Measurements from ENCODE around the gene SHISAL1.

SHISAL1 gene

DNA sequence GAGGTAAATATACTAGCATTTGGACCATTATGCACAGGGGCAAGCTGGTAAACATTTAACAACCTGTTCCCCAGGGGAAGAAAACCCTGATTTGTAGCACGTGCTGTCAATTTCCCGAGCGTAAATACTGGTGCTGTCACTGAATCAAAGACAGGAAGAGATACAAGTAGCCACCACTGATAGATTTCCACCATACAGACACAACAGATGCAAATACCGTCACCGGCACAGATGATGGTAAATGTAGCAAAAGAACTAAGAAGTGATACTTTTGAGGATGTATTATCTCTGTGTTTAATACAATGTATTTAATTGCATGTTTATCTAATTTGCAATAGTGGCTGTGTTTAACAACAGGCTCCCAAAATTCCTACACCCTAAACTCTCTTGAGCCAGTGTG is 39.6 kb downstream of the SHISAL1 start:
- no peaks in the 10 kb centered on the region for H3K27me3 ChIP-seq (ENCODE audit: control insufficient read depth in 1 of 2, insufficient read depth in 2 of 2, low read length in 2 of 2)
- H3K9ac ChIP-seq (ENCODE audit: low read depth in 1 of 2, low read length in 2 of 2), result no peak overlapping the region
- no peak overlapping the region for H3K27ac ChIP-seq (ENCODE audit: low read depth, low read length)
- H3K9me3 ChIP-seq (ENCODE audit: control insufficient read depth in 1 of 2, low read length in 2 of 2), result no peaks in the 10 kb centered on the region
- H3K4me1 ChIP-seq (ENCODE audit: control insufficient read depth in 1 of 2, insufficient read depth in 2 of 2, low read length in 2 of 2), result no peaks in the 10 kb centered on the region
- no peak overlapping the region for H3K4me3 ChIP-seq (ENCODE audit: low read depth in 1 of 2, low read length in 2 of 2)
- no peaks in the 10 kb centered on the region for H3K36me3 ChIP-seq (ENCODE audit: control insufficient read depth in 1 of 2, insufficient read depth in 2 of 2, low read length in 2 of 2)

DNA sequence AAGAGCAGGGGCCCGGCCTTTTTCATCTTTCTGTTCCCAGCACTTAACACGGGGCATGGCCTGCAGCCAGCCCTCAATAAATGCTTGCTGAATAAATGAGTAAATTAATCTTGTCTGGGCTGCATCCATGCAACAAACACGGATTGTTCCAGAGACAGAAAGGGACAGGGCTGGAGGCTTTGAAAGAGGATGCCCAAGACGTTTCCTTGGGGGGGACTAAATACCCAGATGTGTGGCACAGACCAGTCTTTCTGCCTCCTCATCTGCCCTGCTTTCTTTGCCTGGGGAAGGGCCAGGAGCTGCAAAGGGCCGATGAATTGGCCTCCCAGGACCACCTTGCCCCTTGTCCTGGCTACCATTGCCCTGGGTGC is 40.4 kb downstream of the SHISAL1 start:
- no peak overlapping the region for H3K4me3 ChIP-seq (ENCODE audit: low read depth in 1 of 2, low read length in 2 of 2)
- no peaks in the 10 kb centered on the region for H3K27me3 ChIP-seq (ENCODE audit: control insufficient read depth in 1 of 2, insufficient read depth in 2 of 2, low read length in 2 of 2)
- H3K27ac ChIP-seq (ENCODE audit: low read depth, low read length), result no peak overlapping the region
- H3K9ac ChIP-seq (ENCODE audit: low read depth in 1 of 2, low read length in 2 of 2), result no peak overlapping the region
- H3K4me1 ChIP-seq (ENCODE audit: control insufficient read depth in 1 of 2, insufficient read depth in 2 of 2, low read length in 2 of 2), result no peaks in the 10 kb centered on the region
- no peaks in the 10 kb centered on the region for H3K36me3 ChIP-seq (ENCODE audit: control insufficient read depth in 1 of 2, insufficient read depth in 2 of 2, low read length in 2 of 2)
- no peaks in the 10 kb centered on the region for H3K9me3 ChIP-seq (ENCODE audit: control insufficient read depth in 1 of 2, low read length in 2 of 2)

DNA sequence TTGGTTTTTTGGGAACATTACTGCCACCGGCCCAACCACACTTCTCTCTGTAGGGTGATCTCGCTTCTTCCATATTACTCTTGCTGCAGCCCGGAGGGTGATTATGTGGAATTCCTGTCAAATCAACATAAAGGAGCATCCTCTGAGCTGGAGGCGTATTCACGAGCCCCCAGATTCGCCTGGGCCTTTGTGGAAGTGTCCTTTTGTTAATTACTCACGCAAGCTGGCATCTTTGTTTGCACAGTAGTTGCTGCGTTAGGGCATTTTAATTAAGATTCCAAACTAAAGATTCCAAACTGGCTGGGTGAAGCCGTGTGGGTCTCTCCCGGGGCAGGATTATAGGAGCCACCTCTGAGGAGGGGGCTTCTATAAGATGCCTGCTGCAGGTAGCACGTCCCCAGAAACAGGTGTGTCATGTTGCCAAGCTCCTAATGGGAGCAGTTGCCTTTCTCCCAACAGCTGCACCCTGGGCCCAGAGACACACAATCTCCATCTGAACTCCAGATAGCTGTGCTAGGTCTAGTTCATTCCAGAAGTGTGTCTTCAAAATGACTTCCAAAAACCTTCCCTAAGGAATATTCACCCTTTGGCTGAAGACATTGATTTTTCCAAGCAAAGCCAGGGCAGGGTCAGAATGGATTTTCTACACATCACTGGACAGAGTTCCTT is 40.9 kb downstream of the SHISAL1 start:
- no peaks in the 10 kb centered on the region for H3K9me3 ChIP-seq (ENCODE audit: control insufficient read depth in 1 of 2, low read length in 2 of 2)
- H3K4me3 ChIP-seq (ENCODE audit: low read depth in 1 of 2, low read length in 2 of 2), result no peak overlapping the region
- H3K4me1 ChIP-seq (ENCODE audit: control insufficient read depth in 1 of 2, insufficient read depth in 2 of 2, low read length in 2 of 2), result no peaks in the 10 kb centered on the region
- no peaks in the 10 kb centered on the region for H3K27me3 ChIP-seq (ENCODE audit: control insufficient read depth in 1 of 2, insufficient read depth in 2 of 2, low read length in 2 of 2)
- no peak overlapping the region for H3K9ac ChIP-seq (ENCODE audit: low read depth in 1 of 2, low read length in 2 of 2)
- H3K27ac ChIP-seq (ENCODE audit: low read depth, low read length), result no peak overlapping the region
- H3K36me3 ChIP-seq (ENCODE audit: control insufficient read depth in 1 of 2, insufficient read depth in 2 of 2, low read length in 2 of 2), result no peaks in the 10 kb centered on the region

DNA sequence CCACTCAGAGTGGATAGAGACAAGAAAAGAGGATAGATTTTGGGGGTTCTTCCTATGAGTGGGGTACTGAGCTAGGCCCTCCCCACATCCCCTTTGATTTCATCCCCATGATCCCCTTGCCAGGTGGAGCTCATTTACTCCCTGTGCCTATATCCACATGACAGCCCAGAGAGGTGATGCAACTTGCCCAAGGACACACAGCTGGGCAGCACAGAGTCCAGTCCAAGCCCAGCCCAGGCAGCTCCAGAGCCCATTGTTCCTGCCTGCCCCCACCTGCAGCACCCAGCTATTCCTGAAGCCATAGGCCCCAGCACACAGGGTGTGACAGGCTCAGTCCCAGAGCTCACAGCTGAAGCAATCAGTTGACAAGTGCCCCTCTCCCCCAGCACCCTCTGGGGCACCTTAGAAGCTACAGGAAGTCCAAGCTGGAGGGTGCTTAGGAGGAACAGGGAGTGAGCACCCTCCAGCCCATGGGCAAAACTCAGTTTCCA is 41.7 kb downstream of the SHISAL1 start:
- H3K27me3 ChIP-seq (ENCODE audit: control insufficient read depth in 1 of 2, insufficient read depth in 2 of 2, low read length in 2 of 2), result no peaks in the 10 kb centered on the region
- H3K9me3 ChIP-seq (ENCODE audit: control insufficient read depth in 1 of 2, low read length in 2 of 2), result no peaks in the 10 kb centered on the region
- no peaks in the 10 kb centered on the region for H3K36me3 ChIP-seq (ENCODE audit: control insufficient read depth in 1 of 2, insufficient read depth in 2 of 2, low read length in 2 of 2)
- no peaks in the 10 kb centered on the region for H3K4me1 ChIP-seq (ENCODE audit: control insufficient read depth in 1 of 2, insufficient read depth in 2 of 2, low read length in 2 of 2)
- no peak overlapping the region for H3K27ac ChIP-seq (ENCODE audit: low read depth, low read length)
- H3K9ac ChIP-seq (ENCODE audit: low read depth in 1 of 2, low read length in 2 of 2), result no peak overlapping the region
- H3K4me3 ChIP-seq (ENCODE audit: low read depth in 1 of 2, low read length in 2 of 2), result no peak overlapping the region

DNA sequence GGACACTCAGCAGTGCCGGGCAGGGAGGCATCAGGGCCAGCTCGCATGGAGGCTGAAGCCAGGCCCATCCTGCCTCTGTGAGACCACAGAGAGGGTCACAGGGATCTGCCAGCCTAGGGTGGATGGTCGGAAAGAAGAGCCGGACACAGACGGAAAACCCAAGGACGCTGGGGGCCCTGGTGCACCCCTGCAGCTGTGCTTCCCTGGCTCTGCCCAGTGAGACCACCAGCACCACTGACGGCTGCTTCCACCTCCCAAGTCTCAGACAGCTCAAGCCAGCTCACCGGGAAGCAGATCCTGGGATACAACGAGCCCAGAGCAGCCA is 42.2 kb downstream of the SHISAL1 start:
- Histone ChIP-seq H3K9ac (ENCODE audit: low read depth in 1 of 2, low read length in 2 of 2) (no peak overlapping the region), H3K27ac (ENCODE audit: low read depth, low read length) (no peak overlapping the region), H3K36me3 (ENCODE audit: control insufficient read depth in 1 of 2, insufficient read depth in 2 of 2, low read length in 2 of 2) (no peaks in the 10 kb centered on the region), H3K9me3 (ENCODE audit: control insufficient read depth in 1 of 2, low read length in 2 of 2) (no peaks in the 10 kb centered on the region), H3K27me3 (ENCODE audit: control insufficient read depth in 1 of 2, insufficient read depth in 2 of 2, low read length in 2 of 2) (no peaks in the 10 kb centered on the region), H3K4me3 (ENCODE audit: low read depth in 1 of 2, low read length in 2 of 2) (no peak overlapping the region), H3K4me1 (ENCODE audit: control insufficient read depth in 1 of 2, insufficient read depth in 2 of 2, low read length in 2 of 2) (no peaks in the 10 kb centered on the region)

DNA sequence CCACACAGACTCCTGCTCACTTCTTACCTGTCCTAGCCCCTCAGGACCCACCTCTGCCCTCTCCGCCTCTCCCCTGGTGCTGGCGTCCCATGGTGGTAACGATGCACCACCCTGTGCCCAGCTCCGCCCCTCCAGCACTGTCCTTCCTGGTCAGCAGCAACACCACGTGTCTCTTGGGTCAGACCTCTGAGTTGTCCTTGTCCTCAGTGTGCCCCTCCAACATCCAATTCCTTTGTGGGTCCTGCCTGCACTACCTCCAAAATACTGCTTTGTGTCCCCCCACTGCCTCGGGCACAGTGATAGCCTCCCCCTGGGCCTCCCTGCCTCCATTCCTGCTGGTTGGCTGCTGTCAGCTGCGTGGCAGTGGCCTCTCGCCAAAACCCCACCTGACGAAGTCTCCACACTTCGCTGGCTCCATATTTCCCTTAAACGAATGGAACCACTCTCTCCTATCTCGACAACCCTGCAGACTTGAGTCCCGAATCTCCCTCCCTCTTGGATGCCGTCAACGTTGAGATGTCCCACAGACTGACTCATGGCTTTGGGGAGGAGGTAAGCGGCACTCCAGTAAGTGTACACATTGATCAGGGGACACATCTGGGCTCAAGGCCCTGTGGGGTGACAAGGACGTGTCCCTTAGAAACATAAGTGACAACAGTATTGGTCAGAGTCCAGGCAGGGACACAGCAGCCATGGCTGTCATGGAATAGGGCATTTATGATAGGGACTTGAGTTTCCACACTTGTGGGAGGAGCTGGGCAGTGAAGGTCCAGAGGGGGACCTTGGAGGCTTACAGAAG is 42.8 kb downstream of the SHISAL1 start:
- no peak overlapping the region for H3K27ac ChIP-seq (ENCODE audit: low read depth, low read length)
- no peak overlapping the region for H3K4me3 ChIP-seq (ENCODE audit: low read depth in 1 of 2, low read length in 2 of 2)
- H3K27me3 ChIP-seq (ENCODE audit: control insufficient read depth in 1 of 2, insufficient read depth in 2 of 2, low read length in 2 of 2), result no peaks in the 10 kb centered on the region
- H3K9me3 ChIP-seq (ENCODE audit: control insufficient read depth in 1 of 2, low read length in 2 of 2), result no peaks in the 10 kb centered on the region
- no peaks in the 10 kb centered on the region for H3K36me3 ChIP-seq (ENCODE audit: control insufficient read depth in 1 of 2, insufficient read depth in 2 of 2, low read length in 2 of 2)
- no peaks in the 10 kb centered on the region for H3K4me1 ChIP-seq (ENCODE audit: control insufficient read depth in 1 of 2, insufficient read depth in 2 of 2, low read length in 2 of 2)
- no peak overlapping the region for H3K9ac ChIP-seq (ENCODE audit: low read depth in 1 of 2, low read length in 2 of 2)

DNA sequence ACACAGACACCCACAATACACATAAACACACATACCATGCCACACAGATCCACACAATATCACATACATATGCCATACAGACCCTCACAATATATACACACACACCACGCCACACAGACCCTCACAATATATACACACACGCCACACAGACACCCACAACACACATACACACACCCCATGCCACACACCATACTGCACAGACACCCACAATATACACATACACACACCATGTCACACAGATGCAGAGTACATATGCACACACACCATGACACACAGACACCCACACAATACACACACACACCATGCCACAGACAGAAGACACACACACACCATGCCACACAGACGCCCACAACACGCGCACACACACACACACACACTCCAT is 43.6 kb downstream of the SHISAL1 start:
- Histone ChIP-seq H3K9ac (ENCODE audit: low read depth in 1 of 2, low read length in 2 of 2) (no peak overlapping the region), H3K4me1 (ENCODE audit: control insufficient read depth in 1 of 2, insufficient read depth in 2 of 2, low read length in 2 of 2) (no peaks in the 10 kb centered on the region), H3K4me3 (ENCODE audit: low read depth in 1 of 2, low read length in 2 of 2) (no peak overlapping the region), H3K27ac (ENCODE audit: low read depth, low read length) (no peak overlapping the region), H3K36me3 (ENCODE audit: control insufficient read depth in 1 of 2, insufficient read depth in 2 of 2, low read length in 2 of 2) (no peaks in the 10 kb centered on the region), H3K9me3 (ENCODE audit: control insufficient read depth in 1 of 2, low read length in 2 of 2) (no peaks in the 10 kb centered on the region), H3K27me3 (ENCODE audit: control insufficient read depth in 1 of 2, insufficient read depth in 2 of 2, low read length in 2 of 2) (no peaks in the 10 kb centered on the region)

DNA sequence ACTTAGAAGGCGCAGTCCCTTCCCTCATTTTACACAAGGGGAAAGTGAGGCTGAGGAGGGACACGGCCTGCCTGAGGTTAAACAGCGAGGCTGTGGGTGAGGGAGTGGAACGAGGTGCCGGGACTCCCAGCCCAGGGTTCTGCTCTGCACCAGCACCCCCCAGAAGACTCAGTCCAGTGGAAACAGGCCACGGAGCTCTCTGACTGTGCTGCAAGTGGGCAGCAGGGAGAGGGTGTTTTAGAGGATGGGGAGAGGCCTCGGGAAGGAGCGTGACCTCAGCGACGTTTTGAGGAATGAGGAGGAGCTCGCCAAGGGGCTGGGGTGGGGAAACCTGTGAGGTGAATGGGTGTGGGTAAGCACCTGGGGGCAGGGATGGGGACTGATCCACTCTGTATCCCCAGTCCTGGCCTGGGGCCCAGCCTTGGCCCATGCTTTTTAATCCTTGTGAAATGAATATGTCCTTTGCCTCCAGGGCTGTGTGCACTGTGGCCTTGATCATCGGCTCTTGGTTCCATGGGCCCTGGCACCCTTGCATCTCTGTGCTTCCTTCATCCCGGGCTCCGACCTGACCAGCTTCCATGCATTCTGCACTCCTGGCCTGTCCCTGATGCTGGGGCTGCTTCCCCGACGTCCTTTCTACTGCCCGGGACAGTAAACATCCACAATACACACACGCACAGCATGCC is 44.2 kb downstream of the SHISAL1 start:
- no peaks in the 10 kb centered on the region for H3K36me3 ChIP-seq (ENCODE audit: control insufficient read depth in 1 of 2, insufficient read depth in 2 of 2, low read length in 2 of 2)
- no peak overlapping the region for H3K27ac ChIP-seq (ENCODE audit: low read depth, low read length)
- H3K27me3 ChIP-seq (ENCODE audit: control insufficient read depth in 1 of 2, insufficient read depth in 2 of 2, low read length in 2 of 2), result no peaks in the 10 kb centered on the region
- no peaks in the 10 kb centered on the region for H3K4me1 ChIP-seq (ENCODE audit: control insufficient read depth in 1 of 2, insufficient read depth in 2 of 2, low read length in 2 of 2)
- H3K4me3 ChIP-seq (ENCODE audit: low read depth in 1 of 2, low read length in 2 of 2), result no peak overlapping the region
- H3K9ac ChIP-seq (ENCODE audit: low read depth in 1 of 2, low read length in 2 of 2), result no peak overlapping the region
- no peaks in the 10 kb centered on the region for H3K9me3 ChIP-seq (ENCODE audit: control insufficient read depth in 1 of 2, low read length in 2 of 2)

DNA sequence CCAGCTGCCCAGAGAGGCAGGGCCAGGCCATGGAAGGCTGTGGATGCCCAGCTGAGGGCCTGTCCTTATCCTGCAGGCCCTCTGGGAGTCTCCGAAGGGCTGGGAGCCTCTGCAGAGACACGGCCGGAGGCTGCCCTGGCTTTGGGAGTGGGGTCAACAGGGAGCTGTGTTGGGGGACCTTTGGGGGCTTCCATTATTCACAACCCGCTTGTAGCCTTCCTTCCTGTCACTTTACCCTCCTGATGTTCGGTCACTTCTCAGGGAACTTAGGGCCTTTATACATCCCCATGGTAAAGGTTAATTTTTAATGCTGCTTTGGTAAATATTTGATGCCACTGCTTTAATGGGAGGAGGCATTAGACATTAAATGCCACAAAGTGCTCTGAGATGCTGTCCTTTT is 44.9 kb downstream of the SHISAL1 start:
- Histone ChIP-seq H3K36me3 (ENCODE audit: control insufficient read depth in 1 of 2, insufficient read depth in 2 of 2, low read length in 2 of 2) (no peaks in the 10 kb centered on the region), H3K27me3 (ENCODE audit: control insufficient read depth in 1 of 2, insufficient read depth in 2 of 2, low read length in 2 of 2) (no peaks in the 10 kb centered on the region), H3K4me3 (ENCODE audit: low read depth in 1 of 2, low read length in 2 of 2) (no peak overlapping the region), H3K9ac (ENCODE audit: low read depth in 1 of 2, low read length in 2 of 2) (no peak overlapping the region), H3K9me3 (ENCODE audit: control insufficient read depth in 1 of 2, low read length in 2 of 2) (no peaks in the 10 kb centered on the region), H3K27ac (ENCODE audit: low read depth, low read length) (no peak overlapping the region), H3K4me1 (ENCODE audit: control insufficient read depth in 1 of 2, insufficient read depth in 2 of 2, low read length in 2 of 2) (no peaks in the 10 kb centered on the region)

All from duodenal mucosa (tissue), 2 donors.